ENCODE measurements around the gene SLC35D2.
A peak's percentile ranks its signal among the peaks of the same experiment; 100 is the strongest.
"Not testable (repeated sequence)": the region's sequence is repeated elsewhere in the genome, so short reads cannot be mapped to it uniquely, and the experiment has no call there.

SLC35D2 gene

GRCh38 chr9:96350866-96351265 is 32.6 kb downstream of the SLC35D2 start:
- no peak for DNase-seq

GRCh38 chr9:96348261-96348660 is 35.2 kb downstream of the SLC35D2 start:
- no peak for DNase-seq

- no peak for DNase-seq
These were observed 38.0 kb downstream of the SLC35D2 start for GRCh38 chr9:96345551-96345950.

GRCh38 chr9:96344458-96345180 is 38.9 kb downstream of the SLC35D2 start:
- DNase-seq = no peak

- no peak for DNase-seq
These were observed 39.8 kb downstream of the SLC35D2 start for GRCh38 chr9:96343515-96344360.

GRCh38 chr9:96342571-96343245 is 40.8 kb downstream of the SLC35D2 start:
- no peak for DNase-seq

GRCh38 chr9:96340707-96341106 is 42.8 kb downstream of the SLC35D2 start:
- DNase-seq = no peak

GRCh38 chr9:96338299-96338698 is 45.2 kb downstream of the SLC35D2 start:
- DNase-seq = no peak

GRCh38 chr9:96333958-96334357 is 49.6 kb downstream of the SLC35D2 start:
- DNase-seq = no peak

- DNase-seq = no peak
These were observed 52.1 kb downstream of the SLC35D2 start for GRCh38 chr9:96331236-96331947.

GRCh38 chr9:96327694-96328352 is 55.7 kb downstream of the SLC35D2 start:
- DNase-seq = peak in 4 of 6 experiments; percentile 3 to 71 (median 48)

- DNase-seq = no peak
These were observed 60.3 kb downstream of the SLC35D2 start for GRCh38 chr9:96323169-96323568.

- DNase-seq = not testable (repeated sequence)
These were observed 60.8 kb downstream of the SLC35D2 start for GRCh38 chr9:96322736-96323135.

GRCh38 chr9:96322210-96322609 is 61.3 kb downstream of the SLC35D2 start:
- not testable (repeated sequence) for DNase-seq

GRCh38 chr9:96321515-96321914 is 62.0 kb downstream of the SLC35D2 start:
- no peak for DNase-seq

GRCh38 chr9:96320749-96321280 is 62.7 kb downstream of the SLC35D2 start:
- no peak for DNase-seq

GRCh38 chr9:96318921-96319565 is 64.5 kb downstream of the SLC35D2 start:
- DNase-seq = no peak

GRCh38 chr9:96317335-96317980 is 66.1 kb downstream of the SLC35D2 start:
- peak in 4 of 6 experiments; percentile 6 to 51 (median 24) for DNase-seq

GRCh38 chr9:96309850-96310249 is 73.7 kb downstream of the SLC35D2 start:
- no peak for DNase-seq

- not testable (repeated sequence) for DNase-seq
These were observed 76.6 kb downstream of the SLC35D2 start for GRCh38 chr9:96306958-96307357.

- no peak for DNase-seq
These were observed 78.3 kb downstream of the SLC35D2 start for GRCh38 chr9:96305171-96305570.
